Skeletal muscle cell (primary cell): ENCODE results near the gene LRRC52.
"Not testable (repeated sequence)": the region's sequence is repeated elsewhere in the genome, so short reads cannot be mapped to it uniquely, and the experiment has no call there.

Experiments
- DNase-seq: peaks from one replicate; pipeline ENCODE4 v3.0.0-alpha.2; 2010; ENCODE audit warnings: low read depth
- H3K4me3 ChIP-seq: 2 replicates; pipeline ENCODE4 v1.5.1; 2011; ENCODE audit warnings: low read depth, mild to moderate bottlenecking, control low read depth, low read length, moderate library complexity

Gene LRRC52

DNA sequence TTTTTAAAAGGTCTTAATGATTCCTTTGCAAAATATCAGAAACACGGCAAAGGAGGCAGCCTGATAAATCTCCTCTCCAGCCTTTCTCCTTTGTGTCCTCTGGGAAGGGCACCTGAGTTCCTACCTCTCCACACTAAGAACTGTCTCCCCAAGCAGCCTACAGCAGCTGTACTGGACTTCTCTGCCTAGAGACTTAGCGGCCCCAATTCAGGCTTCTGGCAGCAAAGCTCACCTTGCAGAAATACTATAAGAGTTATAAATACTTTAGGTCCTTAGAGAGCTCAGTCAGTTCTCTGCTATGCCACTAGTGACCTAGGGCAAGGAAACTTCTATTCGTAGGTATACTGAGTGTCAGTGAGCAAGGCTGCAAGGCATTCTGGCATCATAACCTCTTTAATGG lies 33.9 kb downstream of the LRRC52 start:
- DNase-seq, result no peak
- no peak overlapping the region for H3K4me3 ChIP-seq

GRCh38 chr1:165580931-165581871 lies 37.4 kb downstream of the LRRC52 start:
- DNase-seq, result no peak
- H3K4me3 ChIP-seq, result no peak overlapping the region

GRCh38 chr1:165581926-165582325 lies 38.1 kb downstream of the LRRC52 start:
- no peak for DNase-seq
- H3K4me3 ChIP-seq, result no peak overlapping the region

DNA sequence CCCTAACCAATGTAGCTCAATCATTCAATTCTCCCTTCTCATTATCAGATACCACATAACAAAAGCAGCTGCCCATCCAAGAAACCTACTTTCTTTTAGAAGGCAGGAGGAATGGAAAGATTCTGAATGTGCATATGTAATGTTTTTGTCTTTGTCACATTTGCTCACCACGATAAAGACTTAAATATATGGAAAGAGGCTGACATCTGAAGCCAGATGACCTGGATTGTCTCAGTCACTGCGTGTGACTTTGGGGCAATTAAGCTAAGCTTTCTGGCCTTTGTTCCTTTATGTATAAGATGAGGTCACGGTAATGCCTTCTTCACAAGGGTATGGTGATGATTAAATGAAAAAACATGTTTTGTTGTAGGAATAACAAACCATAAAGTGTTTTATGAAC lies 42.6 kb downstream of the LRRC52 start:
- no peak for DNase-seq
- H3K4me3 ChIP-seq, result no peak overlapping the region

- DNase-seq, H3K4me3 ChIP-seq: not testable (repeated sequence)
These were observed 47.6 kb downstream of the LRRC52 start for GRCh38 chr1:165591391-165591790.

DNA sequence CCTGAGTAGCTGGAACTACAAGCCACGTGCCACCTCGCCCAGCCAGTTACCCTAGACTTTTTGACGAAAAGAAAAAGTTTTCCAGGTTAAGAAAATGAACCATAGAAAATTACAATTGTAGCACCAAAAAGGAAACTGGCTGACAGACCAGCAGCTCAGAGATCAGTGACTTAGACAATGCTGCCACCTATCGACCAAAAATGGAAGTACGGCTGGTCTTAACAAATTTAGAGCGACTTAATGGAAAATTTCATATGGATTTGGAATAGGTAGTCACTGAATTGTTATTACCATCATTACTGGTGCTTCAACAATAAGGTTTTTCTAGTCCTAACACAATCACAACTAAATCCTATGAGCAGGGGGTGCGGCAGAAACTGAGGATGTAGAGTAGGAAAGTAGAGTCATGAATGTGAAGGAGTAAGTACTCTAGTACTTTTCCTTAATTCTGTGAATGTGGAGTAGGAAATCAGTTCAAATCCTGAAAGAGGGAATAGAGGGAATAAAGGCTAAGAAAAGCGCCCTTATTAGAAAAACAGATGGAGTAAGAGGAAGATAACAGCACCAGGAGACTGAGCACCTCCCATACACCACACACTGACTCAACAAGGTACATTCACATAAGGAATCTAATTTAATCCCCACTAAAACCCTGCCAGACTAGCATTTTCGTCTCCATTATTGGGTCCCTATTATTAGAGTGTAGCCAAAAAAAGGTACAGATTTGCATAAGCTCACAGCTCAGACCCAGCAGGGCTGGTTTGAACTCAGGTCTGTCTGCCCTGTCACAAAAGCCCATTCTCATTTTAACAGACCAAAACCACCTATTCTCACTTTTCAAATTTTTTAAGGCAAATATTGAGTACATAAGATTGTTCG lies 49.4 kb downstream of the LRRC52 start:
- no peak overlapping the region for H3K4me3 ChIP-seq
- DNase-seq, result peak; percentile 28

GRCh38 chr1:165595246-165595938 lies 51.6 kb downstream of the LRRC52 start:
- H3K4me3 ChIP-seq, result no peak overlapping the region
- peak; percentile 28 for DNase-seq

GRCh38 chr1:165597883-165598675 lies 54.3 kb downstream of the LRRC52 start:
- H3K4me3 ChIP-seq, result peak overlapping the region; percentile 56
- peak; percentile 93 for DNase-seq

GRCh38 chr1:165598676-165599059 lies 54.9 kb downstream of the LRRC52 start:
- DNase-seq, result no peak
- H3K4me3 ChIP-seq, result peak overlapping the region; percentile 56

DNA sequence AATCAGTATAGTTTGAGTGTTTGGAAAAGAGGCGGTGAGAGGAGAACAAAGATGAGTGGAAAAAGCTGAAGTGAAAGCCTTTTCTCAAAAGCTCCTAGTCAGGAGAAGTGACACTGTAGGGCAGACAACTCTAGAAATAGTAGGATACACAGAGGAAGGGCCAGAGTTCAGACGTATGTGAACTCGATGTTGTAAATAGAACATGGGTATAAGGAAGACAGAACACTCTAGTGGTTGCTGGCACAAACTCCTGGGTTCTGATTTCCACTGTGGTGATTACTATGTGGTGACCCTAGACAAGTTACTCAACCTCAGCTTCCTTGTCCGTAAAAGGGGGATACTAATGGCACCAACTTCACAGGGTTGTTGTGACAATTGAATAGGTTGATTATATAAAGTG lies 57.0 kb downstream of the LRRC52 start:
- DNase-seq, result no peak
- no peak overlapping the region for H3K4me3 ChIP-seq

DNA sequence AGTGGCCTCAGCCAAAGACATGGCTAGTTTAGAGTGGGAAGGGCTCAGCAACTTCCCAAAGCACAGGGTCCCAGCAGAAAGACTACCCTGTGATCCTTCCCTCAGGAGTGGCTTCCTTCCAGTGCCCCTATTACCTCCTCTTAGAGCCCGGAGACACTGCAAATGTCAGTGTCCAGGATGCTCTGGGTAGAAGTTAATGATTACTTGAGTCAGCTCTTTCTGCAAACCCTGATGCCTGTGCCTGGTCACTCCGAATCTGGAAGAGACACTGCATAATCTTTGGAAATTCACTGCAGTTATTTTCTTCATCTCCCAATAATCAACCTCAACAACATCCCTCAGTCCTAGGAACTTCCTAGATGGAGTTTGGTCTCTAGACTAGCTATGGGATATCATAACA lies 60.0 kb downstream of the LRRC52 start:
- no peak overlapping the region for H3K4me3 ChIP-seq
- DNase-seq, result no peak

DNA sequence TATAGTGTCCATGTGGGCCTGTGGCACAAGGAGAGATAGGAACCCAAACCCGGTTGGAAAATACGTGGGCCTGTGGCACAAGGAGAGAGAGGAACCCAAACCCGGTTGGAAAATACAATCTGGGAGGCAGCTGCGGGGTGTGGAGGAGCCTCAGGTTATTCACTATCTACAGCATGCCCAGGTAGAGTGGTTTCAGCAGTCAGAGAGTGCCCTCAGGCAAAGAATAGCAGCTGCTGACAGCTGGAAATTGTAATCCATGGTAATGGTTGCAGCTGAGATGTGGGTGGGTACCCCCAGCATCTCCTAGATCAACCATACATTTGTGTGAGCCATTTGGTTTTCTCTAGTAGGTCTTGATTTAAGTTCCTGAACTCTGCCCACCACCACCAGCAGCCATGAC lies 61.4 kb downstream of the LRRC52 start:
- DNase-seq, result no peak
- no peak overlapping the region for H3K4me3 ChIP-seq

DNA sequence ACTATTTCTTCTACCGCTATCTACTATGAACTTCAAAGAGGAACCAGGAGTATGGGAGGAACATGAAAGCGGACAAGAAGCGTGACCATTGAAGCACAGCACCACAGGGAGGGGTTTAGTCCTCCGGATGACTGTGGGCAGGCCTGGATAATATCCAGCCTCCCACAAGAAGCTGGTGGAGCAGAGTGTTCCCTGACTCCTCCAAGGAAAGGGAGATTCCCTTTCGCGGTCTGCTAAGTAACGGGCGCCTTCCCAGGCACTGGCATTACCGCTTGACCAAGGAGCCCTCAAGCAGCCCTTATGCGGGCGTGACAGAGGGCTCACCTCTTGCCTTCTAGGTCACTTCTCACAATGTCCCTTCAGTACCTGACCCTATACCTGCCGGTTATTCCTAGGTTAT lies 62.9 kb downstream of the LRRC52 start:
- not testable (repeated sequence) for DNase-seq, H3K4me3 ChIP-seq

DNA sequence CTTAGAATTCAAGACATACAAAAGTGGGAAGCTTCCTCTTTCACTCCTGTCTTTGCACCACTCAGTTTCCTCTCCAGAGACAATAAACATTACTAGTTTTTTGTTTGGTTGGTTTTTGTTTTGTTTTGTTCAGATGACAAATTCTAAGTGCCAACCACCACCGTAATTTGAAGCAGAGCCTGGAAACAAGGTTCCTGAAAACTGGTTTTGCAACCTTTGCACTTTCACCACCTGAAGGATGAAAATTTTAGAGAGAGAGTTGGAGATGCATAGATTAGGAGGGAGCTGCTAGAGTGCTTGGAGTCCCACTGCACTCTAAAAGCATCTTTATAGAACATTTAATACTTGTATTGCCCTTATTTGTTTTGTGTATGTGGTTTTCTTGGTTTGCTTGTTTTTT lies 67.1 kb downstream of the LRRC52 start:
- no peak for DNase-seq
- H3K4me3 ChIP-seq, result no peak overlapping the region

GRCh38 chr1:165612062-165612461 lies 68.3 kb downstream of the LRRC52 start:
- no peak overlapping the region for H3K4me3 ChIP-seq
- no peak for DNase-seq
